ENCODE results near the gene RIMBP2. TPM values are rescaled to one million over a fixed set of nuclear protein-coding genes. Genes with fewer than 3 reads are reported as not detected.

Gene RIMBP2
- total and polyA plus RNA-seq, 9 of the 15 experiments (the other 6 are each of a cell fraction or from before 2014, with no cell fraction given): not detected

DNA sequence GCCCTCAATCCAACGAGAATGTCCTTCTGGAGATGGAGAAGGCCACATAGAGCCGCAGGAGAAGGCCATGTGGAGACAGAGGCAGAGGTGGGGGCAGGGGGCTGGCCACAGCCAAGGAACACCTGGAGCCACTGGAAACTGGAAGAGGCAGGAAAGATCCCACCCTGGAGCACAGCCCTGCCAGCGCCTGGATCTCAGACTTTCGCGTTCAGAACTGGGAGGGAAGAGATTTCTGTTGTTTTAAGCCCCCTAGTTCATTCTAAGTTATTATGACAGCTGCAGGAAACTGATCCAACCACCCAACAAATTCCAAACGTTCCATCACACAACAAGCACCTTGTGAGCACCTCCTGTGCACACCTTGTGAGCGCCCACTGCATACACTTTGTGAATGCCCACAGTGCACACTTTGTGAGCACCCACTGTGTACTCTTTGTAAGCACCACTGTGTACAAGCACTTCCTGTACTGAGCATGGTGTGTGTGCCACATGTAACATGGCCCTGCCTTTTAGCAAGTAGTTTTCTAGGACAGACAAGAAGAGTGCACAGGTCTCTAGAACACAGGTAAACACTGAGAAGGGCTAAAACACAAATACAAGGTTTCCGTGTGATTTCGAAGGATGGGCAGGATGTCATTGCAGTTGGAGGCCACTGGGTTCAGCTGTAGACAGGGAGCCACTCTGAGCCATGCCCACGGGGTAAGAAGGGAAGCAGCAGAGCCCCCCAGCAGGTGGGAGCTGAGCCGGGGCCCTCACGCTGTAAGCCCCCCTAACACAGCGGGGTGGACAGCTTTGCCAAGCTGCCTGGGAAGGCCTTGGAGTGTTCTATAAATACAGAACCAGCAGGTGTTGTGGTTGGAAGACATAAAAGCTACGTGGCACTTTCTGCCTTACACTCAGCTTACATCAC, 15.4 kb downstream of the RIMBP2 start:
- intact Hi-C loops (cut with micrococcal nuclease): no loop called here
- no peak overlapping the region for H3K4me3 ChIP-seq
- WGBS (ENCODE audit: insufficient coverage, low coverage, missing lambda C conversion rate): 0% methylated on average over 14 of the region's 14 CpGs
- H3K9me1 ChIP-seq (ENCODE audit: control insufficient read depth, insufficient read depth, low read length): no peaks in the 10 kb centered on the region
- H3K9ac ChIP-seq (ENCODE audit: insufficient read depth in 1 of 2, low read depth in 2 of 2, low read length in 2 of 2): no peak overlapping the region
- peaks cover 35 to 75% of the 10 kb centered on the region in 2 experiments for H3K27me3 ChIP-seq (ENCODE audit: control insufficient read depth in 2 of 2, insufficient read depth in 2 of 2, low read length in 2 of 2)
- no peaks in the 10 kb centered on the region for H3K36me3 ChIP-seq (ENCODE audit: control insufficient read depth, insufficient read depth, low read length)
- TF ChIP-seq, protein P1, sequence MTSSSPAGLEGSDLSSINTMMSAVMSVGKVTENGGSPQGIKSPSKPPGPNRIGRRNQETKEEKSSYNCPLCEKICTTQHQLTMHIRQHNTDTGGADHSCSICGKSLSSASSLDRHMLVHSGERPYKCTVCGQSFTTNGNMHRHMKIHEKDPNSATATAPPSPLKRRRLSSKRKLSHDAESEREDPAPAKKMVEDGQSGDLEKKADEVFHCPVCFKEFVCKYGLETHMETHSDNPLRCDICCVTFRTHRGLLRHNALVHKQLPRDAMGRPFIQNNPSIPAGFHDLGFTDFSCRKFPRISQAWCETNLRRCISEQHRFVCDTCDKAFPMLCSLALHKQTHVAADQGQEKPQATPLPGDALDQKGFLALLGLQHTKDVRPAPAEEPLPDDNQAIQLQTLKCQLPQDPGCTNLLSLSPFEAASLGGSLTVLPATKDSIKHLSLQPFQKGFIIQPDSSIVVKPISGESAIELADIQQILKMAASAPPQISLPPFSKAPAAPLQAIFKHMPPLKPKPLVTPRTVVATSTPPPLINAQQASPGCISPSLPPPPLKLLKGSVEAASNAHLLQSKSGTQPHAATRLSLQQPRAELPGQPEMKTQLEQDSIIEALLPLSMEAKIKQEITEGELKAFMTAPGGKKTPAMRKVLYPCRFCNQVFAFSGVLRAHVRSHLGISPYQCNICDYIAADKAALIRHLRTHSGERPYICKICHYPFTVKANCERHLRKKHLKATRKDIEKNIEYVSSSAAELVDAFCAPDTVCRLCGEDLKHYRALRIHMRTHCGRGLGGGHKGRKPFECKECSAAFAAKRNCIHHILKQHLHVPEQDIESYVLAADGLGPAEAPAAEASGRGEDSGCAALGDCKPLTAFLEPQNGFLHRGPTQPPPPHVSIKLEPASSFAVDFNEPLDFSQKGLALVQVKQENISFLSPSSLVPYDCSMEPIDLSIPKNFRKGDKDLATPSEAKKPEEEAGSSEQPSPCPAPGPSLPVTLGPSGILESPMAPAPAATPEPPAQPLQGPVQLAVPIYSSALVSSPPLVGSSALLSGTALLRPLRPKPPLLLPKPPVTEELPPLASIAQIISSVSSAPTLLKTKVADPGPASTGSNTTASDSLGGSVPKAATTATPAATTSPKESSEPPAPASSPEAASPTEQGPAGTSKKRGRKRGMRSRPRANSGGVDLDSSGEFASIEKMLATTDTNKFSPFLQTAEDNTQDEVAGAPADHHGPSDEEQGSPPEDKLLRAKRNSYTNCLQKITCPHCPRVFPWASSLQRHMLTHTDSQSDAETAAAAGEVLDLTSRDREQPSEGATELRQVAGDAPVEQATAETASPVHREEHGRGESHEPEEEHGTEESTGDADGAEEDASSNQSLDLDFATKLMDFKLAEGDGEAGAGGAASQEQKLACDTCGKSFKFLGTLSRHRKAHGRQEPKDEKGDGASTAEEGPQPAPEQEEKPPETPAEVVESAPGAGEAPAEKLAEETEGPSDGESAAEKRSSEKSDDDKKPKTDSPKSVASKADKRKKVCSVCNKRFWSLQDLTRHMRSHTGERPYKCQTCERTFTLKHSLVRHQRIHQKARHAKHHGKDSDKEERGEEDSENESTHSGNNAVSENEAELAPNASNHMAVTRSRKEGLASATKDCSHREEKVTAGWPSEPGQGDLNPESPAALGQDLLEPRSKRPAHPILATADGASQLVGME (CRISPR knock-in tag; IDR thresholded peaks at IDR 0.05): no peak
- peak; percentile 52; the same call in 1 of the 2 replicates for TF ChIP-seq ZKSCAN8 (CRISPR knock-in tag; IDR thresholded peaks at IDR 0.05)
- CTCF ChIA-PET (ENCODE audit: low intra/inter-chr PET ratio): no interaction called here
- no peak overlapping the region for H2AFZ ChIP-seq (ENCODE audit: low read depth, low read length)
- no peak overlapping the region for H3K4me2 ChIP-seq (ENCODE audit: insufficient read depth, low read length)
- H3K79me2 ChIP-seq (ENCODE audit: control insufficient read depth, insufficient read depth, low read length): no peaks in the 10 kb centered on the region
- H3K27ac ChIP-seq (ENCODE audit: extremely low read depth, low read depth, low read length): no peak overlapping the region
- no peaks in the 10 kb centered on the region for H4K20me1 ChIP-seq (replicated peaks; ENCODE audit: control insufficient read depth, insufficient read depth, low read length)
- POLR2A ChIA-PET: interaction anchor here (0.7 kb wide), 1 partner anchor 39 kb away, joined by 3 read pairs; no protein-coding TSS in a partner anchor
- no TSS peak for BruUV-seq (replicated peaks)
- no peak for FAIRE-seq
- in situ Hi-C loops (cut with MboI): no loop called here
- no peak for ATAC-seq
- no peak for DNase-seq (ENCODE audit: extremely low read depth in 1 of 4, low spot score in 3 of 4)
- H3K4me1 ChIP-seq (replicated peaks in 1 of 2; ENCODE audit: control insufficient read depth in 2 of 2, insufficient read depth in 2 of 2, low read length in 2 of 2): peaks cover 0 to 4% of the 10 kb centered on the region in 2 experiments; a peak in 2 of 5 replicates
- no peaks in the 10 kb centered on the region for H3K9me3 ChIP-seq (replicated peaks; ENCODE audit: control insufficient read depth, insufficient read depth, low read depth, low read length)

All from K562 (cell line).